ENCODE results near the gene LIPC. TPM values are rescaled to one million over a fixed set of nuclear protein-coding genes. Genes with fewer than 3 reads are reported as not detected.

Gene LIPC
- total RNA-seq, 2 donors from 2014 or later: 0.69 to 1.5 TPM

DNA sequence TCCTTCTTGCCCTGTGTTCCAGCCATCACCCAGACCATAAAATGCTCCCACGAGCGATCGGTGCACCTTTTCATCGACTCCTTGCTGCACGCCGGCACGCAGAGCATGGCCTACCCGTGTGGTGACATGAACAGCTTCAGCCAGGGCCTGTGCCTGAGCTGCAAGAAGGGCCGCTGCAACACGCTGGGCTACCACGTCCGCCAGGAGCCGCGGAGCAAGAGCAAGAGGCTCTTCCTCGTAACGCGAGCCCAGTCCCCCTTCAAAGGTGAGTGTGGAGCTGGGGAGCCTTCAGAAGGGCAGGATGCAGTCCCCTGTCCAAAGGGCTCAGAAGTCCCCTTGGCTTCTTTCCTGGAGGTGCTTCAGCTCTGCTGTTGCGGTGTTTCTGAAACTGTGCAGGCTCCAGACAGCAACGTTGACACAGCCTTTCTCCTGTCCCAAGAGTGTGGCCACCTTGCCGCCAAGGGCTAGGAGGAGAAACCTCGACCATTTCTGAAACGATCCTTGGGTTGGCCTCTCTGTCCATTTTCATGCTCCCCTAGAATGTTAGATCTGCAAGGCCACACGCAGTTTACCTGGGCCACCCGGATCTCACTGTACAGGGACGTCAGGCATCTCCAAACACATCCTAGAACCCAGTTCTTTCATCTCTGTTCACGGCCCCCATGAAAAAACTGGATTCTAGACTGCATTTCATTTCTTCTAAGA is 116.7 kb downstream of the LIPC start:
- peak overlapping the region in 1 of 2 donors; percentile 67 for H3K27ac Mint-ChIP-seq
- DNase-seq (ENCODE audit: low spot score) (no peak), ATAC-seq (no peak)
- peaks cover 52 to 64% of the 10 kb centered on the region in 2 donors for H3K4me1 Mint-ChIP-seq (ENCODE audit: low read depth in 2 of 2)
- H3K27me3 Mint-ChIP-seq: no peaks in the 10 kb centered on the region
- H3K36me3 Mint-ChIP-seq: no peaks in the 10 kb centered on the region
- no peaks in the 10 kb centered on the region for H3K9me3 Mint-ChIP-seq
- no peak overlapping the region for H3K4me3 Mint-ChIP-seq

DNA sequence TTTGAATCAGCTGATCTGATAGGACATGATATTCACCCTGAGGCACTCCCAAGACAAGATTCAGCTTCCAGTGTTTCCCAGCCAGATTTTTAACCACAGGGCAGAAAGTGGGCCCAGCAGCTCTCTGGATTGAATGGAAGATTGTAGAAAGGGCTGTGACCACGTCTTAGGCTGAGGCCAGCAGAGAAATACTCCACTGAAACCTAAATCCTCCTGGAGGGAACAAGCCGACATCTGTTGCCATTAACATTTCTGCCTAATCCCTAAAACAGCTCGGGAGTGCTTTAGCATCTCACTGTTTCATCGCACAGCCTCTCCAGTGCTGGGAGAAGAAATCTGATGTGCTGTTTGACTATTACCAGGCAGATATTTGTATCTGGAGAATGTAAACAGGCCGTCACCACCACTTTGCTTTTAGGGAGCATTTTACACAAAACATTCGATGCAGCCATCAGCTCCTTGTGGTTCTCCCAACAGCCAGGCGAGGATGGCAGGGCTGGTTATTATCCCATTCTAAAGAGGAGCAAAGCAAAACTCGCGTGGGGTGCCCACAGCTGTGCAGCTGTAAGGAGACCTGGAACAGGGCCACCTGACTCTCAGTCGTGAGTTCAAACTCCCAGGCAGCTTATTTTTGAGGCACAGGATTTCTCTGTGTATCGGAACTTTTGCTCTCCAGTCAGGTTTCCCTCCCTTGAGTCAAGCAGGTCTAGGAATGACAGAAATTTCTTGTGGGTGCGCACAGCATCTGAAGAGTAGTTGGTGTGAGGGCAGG is 117.4 kb downstream of the LIPC start:
- Mint-ChIP-seq H3K4me3 (no peak overlapping the region), H3K36me3 (no peaks in the 10 kb centered on the region), H3K4me1 (ENCODE audit: low read depth in 2 of 2) (peaks cover 57 to 65% of the 10 kb centered on the region in 2 donors), H3K9me3 (no peaks in the 10 kb centered on the region), H3K27me3 (peaks cover 0 to 2% of the 10 kb centered on the region in 2 donors), H3K27ac (peak overlapping the region in 1 of 2 donors; percentile 67)
- ATAC-seq: no peak
- no peak for DNase-seq (ENCODE audit: low spot score)

DNA sequence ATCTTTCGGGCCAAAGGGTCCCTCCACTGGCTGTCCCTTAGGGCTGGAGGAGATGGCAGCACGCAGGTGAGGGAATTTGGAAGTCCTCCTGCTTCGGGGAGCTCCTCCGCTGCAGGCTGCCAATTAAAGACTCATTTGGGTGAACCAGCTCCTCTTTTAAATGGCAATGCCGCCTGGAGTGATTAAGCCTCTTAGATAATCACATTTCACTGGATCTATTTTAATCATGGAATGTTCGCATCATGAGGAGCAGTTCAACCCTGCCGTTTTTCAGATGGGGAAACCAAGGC is 117.9 kb downstream of the LIPC start:
- H3K27ac Mint-ChIP-seq: peak overlapping the region in 1 of 2 donors; percentile 19
- no peaks in the 10 kb centered on the region for H3K9me3 Mint-ChIP-seq
- DNase-seq (ENCODE audit: low spot score) (no peak), ATAC-seq (no peak)
- no peak overlapping the region for H3K4me3 Mint-ChIP-seq
- H3K4me1 Mint-ChIP-seq (ENCODE audit: low read depth in 2 of 2): peaks cover 55 to 62% of the 10 kb centered on the region in 2 donors
- peaks cover under 1 to 2% of the 10 kb centered on the region in 2 donors for H3K27me3 Mint-ChIP-seq
- no peaks in the 10 kb centered on the region for H3K36me3 Mint-ChIP-seq

DNA sequence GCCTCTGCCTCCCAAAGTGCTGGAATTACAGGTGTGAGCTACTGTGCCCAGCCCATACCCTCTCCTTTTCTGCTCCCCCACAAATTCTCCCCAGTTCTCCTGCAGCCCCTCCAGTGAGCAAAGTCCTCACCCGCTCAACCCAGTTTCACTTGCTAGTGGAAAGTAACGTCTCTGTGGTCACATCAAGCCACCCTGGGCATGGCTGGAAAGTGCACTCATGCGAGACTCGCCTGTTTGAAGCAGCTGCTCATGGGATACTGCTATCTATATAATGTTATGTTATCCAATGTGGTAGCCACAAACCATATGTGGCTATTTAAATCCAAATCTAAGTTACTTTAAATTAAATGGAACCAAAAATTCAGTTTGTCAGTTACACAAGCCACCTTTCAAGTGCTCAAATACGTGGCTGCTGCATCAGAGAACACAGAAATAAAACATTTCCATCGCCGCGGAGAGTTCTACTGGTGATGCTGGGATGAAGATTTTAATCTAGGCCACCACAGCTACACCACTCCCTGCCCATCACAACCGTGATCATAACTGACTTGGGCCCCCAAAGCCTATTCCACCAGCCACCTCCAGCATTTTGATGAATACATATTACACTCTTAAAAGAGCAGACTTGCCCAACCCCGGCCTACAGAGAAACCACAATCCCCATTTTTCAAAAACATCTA is 119.4 kb downstream of the LIPC start:
- peak overlapping the region; percentile 53 to 74 for H3K27ac Mint-ChIP-seq
- no peaks in the 10 kb centered on the region for H3K9me3 Mint-ChIP-seq
- no peaks in the 10 kb centered on the region for H3K36me3 Mint-ChIP-seq
- H3K4me3 Mint-ChIP-seq: peak overlapping the region; percentile 15
- H3K27me3 Mint-ChIP-seq: peaks cover 7 to 8% of the 10 kb centered on the region in 2 donors
- ATAC-seq (no peak), DNase-seq (ENCODE audit: low spot score) (no peak)
- peaks cover 43 to 54% of the 10 kb centered on the region in 2 donors for H3K4me1 Mint-ChIP-seq (ENCODE audit: low read depth in 2 of 2)

DNA sequence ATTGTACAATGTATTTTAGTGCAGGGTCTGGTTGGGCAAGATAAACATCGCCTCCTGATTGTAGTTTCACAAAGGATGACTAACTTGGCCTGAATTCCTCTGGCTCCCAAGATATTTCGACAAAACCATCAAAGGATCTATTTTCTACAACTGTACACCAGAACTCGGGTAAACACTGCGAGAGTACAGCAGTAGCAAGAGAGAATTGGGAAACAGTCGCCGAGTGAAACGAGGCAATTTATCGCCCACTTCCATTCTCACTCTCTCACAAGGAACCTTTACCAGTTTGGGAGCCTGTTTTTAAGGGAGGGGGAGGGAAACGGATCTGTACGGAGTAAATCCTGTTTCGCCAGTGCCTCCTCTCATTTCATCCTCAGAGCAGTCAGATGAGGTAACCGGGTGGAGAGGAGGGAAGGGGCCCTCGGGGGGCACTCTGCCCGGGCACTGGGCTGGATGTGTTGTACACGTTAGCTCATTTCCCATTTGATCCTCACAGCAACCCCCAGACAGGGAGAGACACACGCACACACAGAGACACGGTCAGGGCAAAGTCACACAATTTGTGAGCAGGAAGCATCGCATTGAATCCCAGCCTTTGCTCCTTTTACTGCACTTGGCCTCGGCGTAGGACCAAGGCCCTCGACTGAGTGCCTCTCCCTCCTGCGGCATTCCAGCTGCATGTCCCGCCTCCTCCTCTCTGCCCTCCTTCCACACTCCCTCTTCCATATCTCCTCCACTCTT is 120.1 kb downstream of the LIPC start:
- DNase-seq (ENCODE audit: low spot score): no peak
- H3K9me3 Mint-ChIP-seq: no peaks in the 10 kb centered on the region
- no peak for ATAC-seq
- peaks cover 36 to 47% of the 10 kb centered on the region in 2 donors for H3K4me1 Mint-ChIP-seq (ENCODE audit: low read depth in 2 of 2)
- peak overlapping the region; percentile 53 to 74 for H3K27ac Mint-ChIP-seq
- peaks cover 7 to 8% of the 10 kb centered on the region in 2 donors for H3K27me3 Mint-ChIP-seq
- H3K36me3 Mint-ChIP-seq: no peaks in the 10 kb centered on the region
- H3K4me3 Mint-ChIP-seq: peak overlapping the region; percentile 15

DNA sequence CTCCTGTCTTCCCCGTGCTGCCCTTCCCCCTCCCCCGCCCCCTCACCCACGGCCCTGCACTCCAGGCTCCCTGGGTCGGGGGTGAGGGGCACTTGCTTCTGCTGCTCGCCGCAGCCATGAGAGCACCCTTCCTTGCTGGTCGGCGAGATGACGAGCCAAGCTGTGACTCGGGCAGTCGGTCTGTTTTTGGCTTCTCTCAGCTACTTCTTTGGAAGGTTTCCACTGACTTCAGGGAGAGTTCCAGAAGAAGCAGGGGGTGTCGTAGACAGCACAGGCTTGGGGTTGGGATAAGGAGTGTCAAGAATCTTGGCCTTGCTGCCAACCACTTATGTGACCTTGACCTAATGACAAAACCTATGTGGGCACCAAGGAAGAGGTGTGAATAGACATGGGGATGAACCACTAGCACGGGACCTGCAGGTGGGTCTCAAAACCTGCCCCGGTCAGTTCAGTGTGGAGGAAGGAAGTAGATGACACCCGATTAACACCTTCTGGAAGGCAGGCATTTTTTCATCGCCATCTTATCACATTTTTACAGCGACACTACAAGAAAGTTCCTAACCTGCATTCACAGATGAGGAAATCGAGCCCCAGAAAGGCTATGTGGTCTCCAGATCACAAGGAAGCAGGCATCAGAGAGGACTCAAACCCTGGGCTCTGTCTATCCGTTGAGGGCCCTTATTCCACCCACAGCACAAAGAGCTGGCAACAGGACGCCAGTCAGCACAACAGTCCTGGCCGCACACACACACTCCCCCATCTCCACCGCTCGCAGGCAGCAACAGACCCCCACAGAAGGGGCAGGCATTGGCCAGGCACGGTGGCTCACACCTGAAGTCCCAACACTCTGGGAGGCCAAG is 120.9 kb downstream of the LIPC start:
- no peak for ATAC-seq
- Mint-ChIP-seq H3K4me1 (ENCODE audit: low read depth in 2 of 2) (peaks cover 34 to 44% of the 10 kb centered on the region in 2 donors), H3K36me3 (no peaks in the 10 kb centered on the region), H3K27ac (peak overlapping the region in 1 of 2 donors; percentile 74), H3K9me3 (no peaks in the 10 kb centered on the region), H3K4me3 (no peak overlapping the region), H3K27me3 (peaks cover 7 to 8% of the 10 kb centered on the region in 2 donors)
- DNase-seq (ENCODE audit: low spot score): no peak

DNA sequence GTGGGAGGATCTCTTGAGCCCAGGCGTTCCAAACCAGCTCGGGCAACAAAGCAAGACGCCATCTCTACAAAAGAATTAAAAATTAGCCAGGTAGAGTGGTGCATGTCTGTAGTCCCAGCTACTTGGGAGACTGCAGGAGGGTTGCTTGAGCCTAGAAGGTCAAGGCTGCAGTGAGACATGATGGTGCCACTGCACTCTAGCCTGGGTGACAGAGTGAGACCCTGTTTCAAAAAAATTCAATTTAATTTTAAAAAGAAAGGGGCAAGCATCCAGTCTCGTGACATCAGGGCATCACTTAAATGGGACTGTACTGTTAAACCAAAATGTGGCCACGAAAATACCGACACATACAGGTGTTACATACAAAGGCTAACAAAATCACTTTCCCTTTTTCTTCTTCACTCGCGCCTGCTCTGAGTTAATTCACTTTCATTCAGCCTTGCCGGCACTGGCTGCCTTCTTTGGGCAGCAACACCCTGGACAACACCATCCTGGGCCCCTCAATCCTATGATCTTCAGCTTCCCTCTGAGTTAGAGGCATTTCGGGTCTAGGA is 121.7 kb downstream of the LIPC start:
- H3K4me1 Mint-ChIP-seq (ENCODE audit: low read depth in 2 of 2): peaks cover 34 to 41% of the 10 kb centered on the region in 2 donors
- ATAC-seq: peak in 1 of 2 donors; percentile 32

DNA sequence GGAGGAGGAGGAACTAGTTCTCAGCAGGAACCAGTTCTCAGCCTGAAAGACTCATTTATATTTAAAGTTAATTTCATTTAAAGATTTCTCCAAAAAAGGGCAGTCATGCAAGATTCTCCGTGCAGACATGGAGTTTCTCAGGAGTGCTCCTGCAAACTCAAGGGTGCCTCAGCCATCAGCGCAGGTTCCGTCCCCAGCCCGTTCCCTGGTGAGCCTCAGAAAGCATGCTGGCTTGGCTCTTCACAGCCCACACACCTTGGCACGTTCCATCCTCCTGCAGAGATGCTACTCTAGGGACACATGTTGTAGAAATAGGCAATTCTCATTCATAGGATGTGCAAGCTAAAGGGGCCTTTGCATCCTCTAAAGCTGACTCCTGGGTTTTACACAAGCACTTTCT is 123.0 kb downstream of the LIPC start:
- ATAC-seq: no peak
- H3K27me3 Mint-ChIP-seq: peaks cover 7 to 8% of the 10 kb centered on the region in 2 donors
- peaks cover 34 to 38% of the 10 kb centered on the region in 2 donors for H3K4me1 Mint-ChIP-seq (ENCODE audit: low read depth in 2 of 2)

More for the DNA sequence above, 121.7 kb downstream of the LIPC start:
- Mint-ChIP-seq H3K36me3 (no peaks in the 10 kb centered on the region), H3K4me3 (no peak overlapping the region), H3K27me3 (peaks cover 7 to 8% of the 10 kb centered on the region in 2 donors), H3K9me3 (no peaks in the 10 kb centered on the region), H3K27ac (peak overlapping the region in 1 of 2 donors; percentile 74)
- no peak for DNase-seq (ENCODE audit: low spot score)

DNA sequence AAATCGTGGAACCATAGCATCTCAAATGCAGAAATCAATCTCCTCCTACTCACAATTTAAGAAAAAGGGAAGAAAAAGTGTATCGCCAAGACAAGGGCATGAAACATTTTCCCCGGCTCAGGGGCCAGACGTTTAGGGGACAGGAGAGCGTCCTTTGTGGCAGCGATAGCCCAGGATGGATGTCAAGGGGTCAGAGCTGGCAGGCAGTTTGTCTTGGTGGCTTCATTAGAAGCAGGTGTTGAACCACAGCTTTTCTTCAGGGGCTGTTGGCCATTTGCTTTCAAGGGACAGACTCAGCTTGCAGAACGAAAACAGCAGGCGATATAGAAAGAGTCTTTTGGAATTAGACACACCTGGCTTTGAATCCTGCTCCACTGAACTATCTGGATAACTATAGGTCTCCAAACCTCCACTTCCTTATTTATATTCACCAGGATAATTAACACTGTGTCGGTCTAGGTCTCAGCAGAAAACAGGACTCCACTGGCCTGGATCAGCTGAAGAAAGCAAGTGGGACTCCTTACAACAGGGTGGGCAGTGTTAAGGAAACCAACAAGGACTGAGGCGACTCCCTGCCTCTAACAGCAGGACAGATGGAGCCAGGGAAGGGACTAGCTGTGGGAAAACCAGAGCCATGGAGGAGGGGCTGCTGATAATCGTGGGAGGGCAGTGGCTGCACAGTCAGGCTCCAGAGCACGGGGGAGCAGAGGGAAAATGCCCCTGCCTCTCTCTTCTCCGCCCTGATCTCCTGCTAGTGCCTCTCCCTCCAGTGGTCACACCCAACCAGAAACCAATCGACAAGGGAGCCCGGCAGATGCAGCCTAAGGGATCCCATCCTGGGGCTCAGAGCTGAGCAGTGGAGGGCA is 123.6 kb downstream of the LIPC start:
- Mint-ChIP-seq H3K27me3 (peaks cover 7 to 8% of the 10 kb centered on the region in 2 donors), H3K9me3 (no peaks in the 10 kb centered on the region), H3K36me3 (no peaks in the 10 kb centered on the region), H3K4me3 (no peak overlapping the region), H3K27ac (no peak overlapping the region), H3K4me1 (ENCODE audit: low read depth in 2 of 2) (peaks cover 28 to 34% of the 10 kb centered on the region in 2 donors)
- no peak for ATAC-seq
- no peak for DNase-seq (ENCODE audit: low spot score)

More for the DNA sequence above, 123.0 kb downstream of the LIPC start:
- no peak overlapping the region for H3K27ac Mint-ChIP-seq
- no peaks in the 10 kb centered on the region for H3K36me3 Mint-ChIP-seq
- no peaks in the 10 kb centered on the region for H3K9me3 Mint-ChIP-seq
- no peak overlapping the region for H3K4me3 Mint-ChIP-seq
- no peak for DNase-seq (ENCODE audit: low spot score)

DNA sequence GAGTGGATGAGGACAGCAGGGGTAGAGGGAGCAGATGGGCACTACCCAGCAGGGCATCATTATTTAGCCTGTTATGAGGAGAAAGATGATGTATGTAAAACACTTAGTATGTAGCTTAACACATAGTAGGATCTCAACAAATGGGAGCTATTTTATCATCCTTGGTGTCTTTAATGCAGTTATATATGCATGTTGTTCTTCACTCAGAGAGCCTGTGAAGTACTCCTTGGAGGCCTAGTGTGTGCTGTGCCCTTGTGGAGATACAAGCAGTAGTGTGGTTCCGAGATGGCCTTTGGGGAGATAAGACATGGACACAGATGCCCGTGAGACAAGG is 124.2 kb downstream of the LIPC start:
- ATAC-seq (no peak), DNase-seq (ENCODE audit: low spot score) (no peak)
- Mint-ChIP-seq H3K9me3 (no peaks in the 10 kb centered on the region), H3K36me3 (no peaks in the 10 kb centered on the region), H3K27ac (no peak overlapping the region), H3K4me1 (ENCODE audit: low read depth in 2 of 2) (peaks cover 25 to 31% of the 10 kb centered on the region in 2 donors), H3K27me3 (peaks cover 7 to 8% of the 10 kb centered on the region in 2 donors), H3K4me3 (no peak overlapping the region)

DNA sequence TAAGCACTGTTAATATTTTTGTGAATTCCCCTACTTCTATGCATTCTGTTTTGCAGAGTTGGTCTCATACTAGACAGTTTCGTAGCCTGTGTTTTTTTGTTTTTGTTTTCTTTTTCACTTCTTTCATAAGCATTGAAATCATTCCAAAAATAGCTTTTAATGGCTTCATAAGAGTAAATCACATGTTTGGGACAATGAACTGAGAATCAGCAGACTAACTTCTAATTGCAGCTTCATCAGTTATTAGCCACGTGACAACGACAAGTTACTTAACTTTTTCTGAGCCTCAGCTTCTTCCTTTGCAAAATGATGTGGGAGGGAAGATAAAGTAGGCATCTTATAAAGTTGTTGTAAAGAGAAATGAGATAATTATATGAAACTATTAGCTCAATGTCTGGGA is 124.8 kb downstream of the LIPC start:
- ATAC-seq (no peak), DNase-seq (ENCODE audit: low spot score) (no peak)
- Mint-ChIP-seq H3K9me3 (no peaks in the 10 kb centered on the region), H3K4me1 (ENCODE audit: low read depth in 2 of 2) (peaks cover 19 to 29% of the 10 kb centered on the region in 2 donors), H3K27ac (no peak overlapping the region), H3K36me3 (no peaks in the 10 kb centered on the region), H3K27me3 (peaks cover 7 to 8% of the 10 kb centered on the region in 2 donors), H3K4me3 (no peak overlapping the region)

DNA sequence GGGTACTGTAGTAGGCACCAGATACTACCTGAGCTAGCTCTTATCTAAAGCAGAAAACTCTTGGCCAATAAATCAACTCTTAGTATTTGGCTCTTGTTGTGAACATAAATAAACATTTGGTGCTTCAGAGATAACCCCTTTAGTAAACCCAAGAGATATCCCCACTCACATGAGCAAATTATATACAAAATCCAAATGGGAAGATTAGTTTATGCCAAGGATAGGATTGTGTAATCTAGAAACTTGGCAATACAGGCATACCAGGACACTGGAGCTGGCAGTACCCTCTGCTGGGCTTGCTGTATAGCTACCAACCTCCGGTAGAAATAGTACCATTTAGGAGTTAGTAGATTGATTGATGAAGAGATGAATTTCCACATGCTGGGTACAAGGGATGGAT is 127.0 kb downstream of the LIPC start:
- DNase-seq (ENCODE audit: low spot score): no peak
- peaks cover 5 to 8% of the 10 kb centered on the region in 2 donors for H3K27me3 Mint-ChIP-seq
- no peak overlapping the region for H3K27ac Mint-ChIP-seq
- no peak overlapping the region for H3K4me3 Mint-ChIP-seq
- H3K9me3 Mint-ChIP-seq: no peaks in the 10 kb centered on the region
- no peaks in the 10 kb centered on the region for H3K36me3 Mint-ChIP-seq
- peaks cover 1 to 15% of the 10 kb centered on the region in 2 donors for H3K4me1 Mint-ChIP-seq (ENCODE audit: low read depth in 2 of 2)
- no peak for ATAC-seq
